HepG2 (cell line): ENCODE data around the gene TNXB. TPM values are rescaled to one million over a fixed set of nuclear protein-coding genes. Genes with fewer than 3 reads are reported as not detected.

Source experiments
- CCAR2 ChIP-seq: fragments of 200-400 bp; formaldehyde crosslinking; optimal IDR thresholded peaks from 2 replicates; pipeline ENCODE3; 2018; ENCODE audit warnings: low read depth, mild to moderate bottlenecking, low read length, moderate library complexity
- GABPB1 ChIP-seq: IDR thresholded peaks from 2 replicates; pipeline ENCODE4 v1.6.1; 2016; ENCODE audit warnings: mild to moderate bottlenecking, missing genetic modification reagents, moderate library complexity, missing compliant biosample characterization
- JUNB ChIP-seq: sonication (generic); formaldehyde crosslinking; IDR thresholded peaks from 2 replicates; pipeline ENCODE4 v1.8.0; 2022; ENCODE audit warnings: missing genetic modification reagents, mild to moderate bottlenecking, borderline replicate concordance
- JUND ChIP-seq: sonication (generic); formaldehyde crosslinking; IDR thresholded peaks from 2 replicates; pipeline ENCODE4 v1.8.0; 2022; ENCODE audit warnings: mild to moderate bottlenecking, missing genetic modification reagents
- KAT2B ChIP-seq: fragments of 150-350 bp; IDR thresholded peaks from 2 replicates; pipeline ENCODE4 v1.6.1; 2014; ENCODE audit warnings: low read depth, low read length, borderline replicate concordance
- KLF12 ChIP-seq: sonication (generic); formaldehyde crosslinking; IDR thresholded peaks from 2 replicates; pipeline ENCODE4 v1.4.0; 2020; ENCODE audit warnings: missing genetic modification reagents, borderline replicate concordance
- KLF9 ChIP-seq: IDR thresholded peaks from 2 replicates; pipeline ENCODE4 v1.6.1; 2016; ENCODE audit warnings: low read depth
- MEIS1 ChIP-seq: sonication (generic); formaldehyde crosslinking; IDR thresholded peaks from 2 replicates; pipeline ENCODE4 v1.9.0; 2021; ENCODE audit warnings: mild to moderate bottlenecking, missing genetic modification reagents, moderate library complexity, borderline replicate concordance
- MLLT10 ChIP-seq: sonication (generic); formaldehyde crosslinking; IDR thresholded peaks from 2 replicates; pipeline ENCODE4 v1.4.0; 2020; ENCODE audit warnings: missing genetic modification reagents
- NFIB ChIP-seq: sonication (generic); formaldehyde crosslinking; IDR thresholded peaks from 2 replicates; pipeline ENCODE4 v1.9.0; 2021; ENCODE audit warnings: missing genetic modification reagents, mild to moderate bottlenecking, borderline replicate concordance
- RFX5 ChIP-seq: IDR thresholded peaks from 2 replicates; pipeline ENCODE4 v1.6.1; 2011; ENCODE audit warnings: low read depth, low read length, improper control_type of control experiment
- RNF2 ChIP-seq: fragments of 450-650 bp; conservative IDR thresholded peaks from 2 replicates; pipeline ENCODE4 v1.6.1; 2016; ENCODE audit warnings: low read depth
- TBX3 ChIP-seq: fragments of 450-650 bp; IDR thresholded peaks from 2 replicates; pipeline ENCODE4 v1.6.1; 2017; ENCODE audit warnings: antibody characterized with exemption, mild to moderate bottlenecking, inconsistent platforms, borderline replicate concordance
- ZKSCAN5 ChIP-seq: sonication (generic); formaldehyde crosslinking; IDR thresholded peaks from 2 replicates; pipeline ENCODE4 v1.5.1; 2020; ENCODE audit warnings: mild to moderate bottlenecking, missing genetic modification reagents
- ZNF510 ChIP-seq: sonication (generic); formaldehyde crosslinking; IDR thresholded peaks from 2 replicates; pipeline ENCODE4 v1.4.0; 2020; ENCODE audit warnings: low read depth, mild to moderate bottlenecking, missing genetic modification reagents
- ZNF549 ChIP-seq: sonication (generic); formaldehyde crosslinking; IDR thresholded peaks from 2 replicates; pipeline ENCODE4 v1.5.0; 2020; ENCODE audit warnings: missing genetic modification reagents
- ZZZ3 ChIP-seq: sonication (generic); formaldehyde crosslinking; IDR thresholded peaks from 2 replicates; pipeline ENCODE4 v1.4.0; 2020; ENCODE audit warnings: missing genetic modification reagents, mild to moderate bottlenecking, borderline replicate concordance
- polyA plus RNA-seq, 8 experiments: library from polyadenylated mRNA; depleted of rRNA in 3 of 8; stranded (reverse) in 7 of 8; unstranded in 1 of 8; fragments of >200 nt; fragmentation: Illumina TruSeq in 4 of 8; extraction: Trizol in 4 of 8; gene quantifications; 2 replicates each; pipeline versions ENCODE4 v1.2.1 to v1.2.3, GENCODE V29; 2011 to 2016; ENCODE audit warnings: low read depth in 4 of 8, missing spikeins in 1 of 8, mixed read lengths in 1 of 8; ENCODE audit not compliant: insufficient read depth in 1 of 8
- total RNA-seq, 5 experiments: library from RNA; depleted of rRNA; stranded (reverse); fragments of >200 nt; fragmentation: Illumina TruSeq; extraction: Trizol; gene quantifications; 2 replicates each; pipeline ENCODE4 v1.2.3, GENCODE V29; 2016; ENCODE audit warnings: low read depth in 1 of 5
- TF ChIP-seq, protein P1 (sequence below): sonication (generic); formaldehyde crosslinking; IDR thresholded peaks from 2 replicates; pipeline ENCODE4 v1.4.0; 2020; ENCODE audit warnings: missing genetic modification reagents
- TF ChIP-seq, protein P2 (sequence below): sonication (generic); formaldehyde crosslinking; IDR thresholded peaks from 2 replicates; pipeline ENCODE4 v1.4.0; 2020; ENCODE audit warnings: missing genetic modification reagents, borderline replicate concordance
- TF ChIP-seq, protein P3 (sequence below): sonication (generic); formaldehyde crosslinking; IDR thresholded peaks from 2 replicates; pipeline ENCODE4 v1.5.0; 2020; ENCODE audit warnings: mild to moderate bottlenecking, missing genetic modification reagents

The TNXB gene
- total and polyA plus RNA-seq, 2 of the 13 experiments (the other 11 are each of a cell fraction or from before 2014, with no cell fraction given) = 1.6 to 2.7 TPM

GRCh38 chr6:32087574-32088486, 21.3 kb downstream of the TNXB start (continued):
- TF ChIP-seq, protein P1, sequence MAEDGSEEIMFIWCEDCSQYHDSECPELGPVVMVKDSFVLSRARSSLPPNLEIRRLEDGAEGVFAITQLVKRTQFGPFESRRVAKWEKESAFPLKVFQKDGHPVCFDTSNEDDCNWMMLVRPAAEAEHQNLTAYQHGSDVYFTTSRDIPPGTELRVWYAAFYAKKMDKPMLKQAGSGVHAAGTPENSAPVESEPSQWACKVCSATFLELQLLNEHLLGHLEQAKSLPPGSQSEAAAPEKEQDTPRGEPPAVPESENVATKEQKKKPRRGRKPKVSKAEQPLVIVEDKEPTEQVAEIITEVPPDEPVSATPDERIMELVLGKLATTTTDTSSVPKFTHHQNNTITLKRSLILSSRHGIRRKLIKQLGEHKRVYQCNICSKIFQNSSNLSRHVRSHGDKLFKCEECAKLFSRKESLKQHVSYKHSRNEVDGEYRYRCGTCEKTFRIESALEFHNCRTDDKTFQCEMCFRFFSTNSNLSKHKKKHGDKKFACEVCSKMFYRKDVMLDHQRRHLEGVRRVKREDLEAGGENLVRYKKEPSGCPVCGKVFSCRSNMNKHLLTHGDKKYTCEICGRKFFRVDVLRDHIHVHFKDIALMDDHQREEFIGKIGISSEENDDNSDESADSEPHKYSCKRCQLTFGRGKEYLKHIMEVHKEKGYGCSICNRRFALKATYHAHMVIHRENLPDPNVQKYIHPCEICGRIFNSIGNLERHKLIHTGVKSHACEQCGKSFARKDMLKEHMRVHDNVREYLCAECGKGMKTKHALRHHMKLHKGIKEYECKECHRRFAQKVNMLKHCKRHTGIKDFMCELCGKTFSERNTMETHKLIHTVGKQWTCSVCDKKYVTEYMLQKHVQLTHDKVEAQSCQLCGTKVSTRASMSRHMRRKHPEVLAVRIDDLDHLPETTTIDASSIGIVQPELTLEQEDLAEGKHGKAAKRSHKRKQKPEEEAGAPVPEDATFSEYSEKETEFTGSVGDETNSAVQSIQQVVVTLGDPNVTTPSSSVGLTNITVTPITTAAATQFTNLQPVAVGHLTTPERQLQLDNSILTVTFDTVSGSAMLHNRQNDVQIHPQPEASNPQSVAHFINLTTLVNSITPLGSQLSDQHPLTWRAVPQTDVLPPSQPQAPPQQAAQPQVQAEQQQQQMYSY (CRISPR knock-in tag) = no peak
- no peak for TF ChIP-seq ZNF510 (CRISPR knock-in tag)
- no peak for TF ChIP-seq NFIB (CRISPR knock-in tag)
- no peak for TF ChIP-seq KLF12 (CRISPR knock-in tag)
- TF ChIP-seq ZKSCAN5 (CRISPR knock-in tag) = no peak
- TF ChIP-seq TBX3 = no peak
- 0 out of 2 replicates have a peak, but pooled peaks have one; percentile 16 for TF ChIP-seq MEIS1 (CRISPR knock-in tag)
- 0 out of 2 replicates have a peak, but pooled peaks have one; percentile 18 for TF ChIP-seq ZZZ3 (CRISPR knock-in tag)
- TF ChIP-seq KLF9 (CRISPR knock-in tag) = no peak
- TF ChIP-seq RNF2 = no peak
- no peak for TF ChIP-seq MLLT10 (CRISPR knock-in tag)
- no peak for TF ChIP-seq CCAR2
- TF ChIP-seq KAT2B = no peak
- TF ChIP-seq RFX5 = no peak
- TF ChIP-seq ZNF549 (CRISPR knock-in tag) = no peak
- peak; percentile 78 for TF ChIP-seq GABPB1 (CRISPR knock-in tag)
- no peak for TF ChIP-seq JUND (CRISPR knock-in tag)
- TF ChIP-seq, protein P2, sequence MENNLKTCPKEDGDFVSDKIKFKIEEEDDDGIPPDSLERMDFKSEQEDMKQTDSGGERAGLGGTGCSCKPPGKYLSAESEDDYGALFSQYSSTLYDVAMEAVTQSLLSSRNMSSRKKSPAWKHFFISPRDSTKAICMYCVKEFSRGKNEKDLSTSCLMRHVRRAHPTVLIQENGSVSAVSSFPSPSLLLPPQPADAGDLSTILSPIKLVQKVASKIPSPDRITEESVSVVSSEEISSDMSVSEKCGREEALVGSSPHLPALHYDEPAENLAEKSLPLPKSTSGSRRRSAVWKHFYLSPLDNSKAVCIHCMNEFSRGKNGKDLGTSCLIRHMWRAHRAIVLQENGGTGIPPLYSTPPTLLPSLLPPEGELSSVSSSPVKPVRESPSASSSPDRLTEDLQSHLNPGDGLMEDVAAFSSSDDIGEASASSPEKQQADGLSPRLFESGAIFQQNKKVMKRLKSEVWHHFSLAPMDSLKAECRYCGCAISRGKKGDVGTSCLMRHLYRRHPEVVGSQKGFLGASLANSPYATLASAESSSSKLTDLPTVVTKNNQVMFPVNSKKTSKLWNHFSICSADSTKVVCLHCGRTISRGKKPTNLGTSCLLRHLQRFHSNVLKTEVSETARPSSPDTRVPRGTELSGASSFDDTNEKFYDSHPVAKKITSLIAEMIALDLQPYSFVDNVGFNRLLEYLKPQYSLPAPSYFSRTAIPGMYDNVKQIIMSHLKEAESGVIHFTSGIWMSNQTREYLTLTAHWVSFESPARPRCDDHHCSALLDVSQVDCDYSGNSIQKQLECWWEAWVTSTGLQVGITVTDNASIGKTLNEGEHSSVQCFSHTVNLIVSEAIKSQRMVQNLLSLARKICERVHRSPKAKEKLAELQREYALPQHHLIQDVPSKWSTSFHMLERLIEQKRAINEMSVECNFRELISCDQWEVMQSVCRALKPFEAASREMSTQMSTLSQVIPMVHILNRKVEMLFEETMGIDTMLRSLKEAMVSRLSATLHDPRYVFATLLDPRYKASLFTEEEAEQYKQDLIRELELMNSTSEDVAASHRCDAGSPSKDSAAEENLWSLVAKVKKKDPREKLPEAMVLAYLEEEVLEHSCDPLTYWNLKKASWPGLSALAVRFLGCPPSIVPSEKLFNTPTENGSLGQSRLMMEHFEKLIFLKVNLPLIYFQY (CRISPR knock-in tag) = peak; percentile 74; the same call in 1 of the 2 replicates
- TF ChIP-seq JUNB (CRISPR knock-in tag) = no peak
- TF ChIP-seq, protein P3, sequence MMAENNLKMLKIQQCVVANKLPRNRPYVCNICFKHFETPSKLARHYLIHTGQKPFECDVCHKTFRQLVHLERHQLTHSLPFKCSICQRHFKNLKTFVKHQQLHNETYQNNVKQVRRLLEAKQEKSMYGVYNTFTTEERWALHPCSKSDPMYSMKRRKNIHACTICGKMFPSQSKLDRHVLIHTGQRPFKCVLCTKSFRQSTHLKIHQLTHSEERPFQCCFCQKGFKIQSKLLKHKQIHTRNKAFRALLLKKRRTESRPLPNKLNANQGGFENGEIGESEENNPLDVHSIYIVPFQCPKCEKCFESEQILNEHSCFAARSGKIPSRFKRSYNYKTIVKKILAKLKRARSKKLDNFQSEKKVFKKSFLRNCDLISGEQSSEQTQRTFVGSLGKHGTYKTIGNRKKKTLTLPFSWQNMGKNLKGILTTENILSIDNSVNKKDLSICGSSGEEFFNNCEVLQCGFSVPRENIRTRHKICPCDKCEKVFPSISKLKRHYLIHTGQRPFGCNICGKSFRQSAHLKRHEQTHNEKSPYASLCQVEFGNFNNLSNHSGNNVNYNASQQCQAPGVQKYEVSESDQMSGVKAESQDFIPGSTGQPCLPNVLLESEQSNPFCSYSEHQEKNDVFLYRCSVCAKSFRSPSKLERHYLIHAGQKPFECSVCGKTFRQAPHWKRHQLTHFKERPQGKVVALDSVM (CRISPR knock-in tag) = no peak
